GM19438 (cell line): ENCODE measurements around the gene PRKCZ.
A peak's percentile ranks its signal among the peaks of the same experiment; 100 is the strongest.

Experiments used
- ATAC-seq: cut with Tn5 transposase; IDR thresholded peaks from one replicate; pipeline ENCODE4 v1.9.1; 2021; ENCODE audit warnings: low read depth; ENCODE audit not compliant: unreplicated experiment

PRKCZ gene

DNA sequence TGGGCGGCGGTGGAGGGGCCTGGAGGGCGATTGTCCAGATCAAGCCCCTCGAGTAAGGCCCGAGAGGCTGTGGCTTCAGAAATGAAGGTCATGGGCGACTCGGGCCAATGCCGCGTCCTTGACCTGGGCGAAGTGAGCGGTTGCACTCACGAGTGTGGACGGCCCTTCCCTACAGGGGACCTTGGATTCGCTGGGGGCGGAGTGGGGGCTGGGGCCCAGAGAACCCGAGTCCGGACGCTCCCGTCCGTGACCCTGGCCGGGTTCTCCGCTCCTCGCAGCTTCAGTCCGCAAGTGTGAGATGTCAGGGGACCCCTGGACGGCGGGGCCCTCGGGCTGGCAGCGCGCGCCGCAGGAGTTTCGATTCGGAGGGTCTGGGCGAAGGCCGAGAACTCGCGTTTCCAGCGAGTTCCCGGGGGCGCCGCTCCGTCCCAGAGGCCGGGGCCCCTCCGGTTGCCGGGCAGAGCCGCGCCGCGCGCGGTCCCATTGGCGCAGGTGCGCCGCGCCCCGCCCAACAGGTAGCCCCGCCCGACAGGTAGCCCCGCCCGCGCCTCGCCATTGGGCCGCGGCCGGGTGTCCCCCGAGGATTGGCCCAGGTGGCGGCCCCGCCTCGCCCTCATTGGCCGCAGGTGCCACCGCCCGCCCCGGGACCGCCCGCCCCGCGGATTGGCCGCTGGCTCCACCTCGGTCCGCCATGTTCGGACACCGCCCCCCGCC, at the start of gene PRKCZ:
TSS of gene PRKCZ (plus strand) at position 694 of the 714 bp plus-strand sequence. CDS start 220 bp downstream, outside the sequence.
- ATAC-seq = peak; percentile 87

DNA sequence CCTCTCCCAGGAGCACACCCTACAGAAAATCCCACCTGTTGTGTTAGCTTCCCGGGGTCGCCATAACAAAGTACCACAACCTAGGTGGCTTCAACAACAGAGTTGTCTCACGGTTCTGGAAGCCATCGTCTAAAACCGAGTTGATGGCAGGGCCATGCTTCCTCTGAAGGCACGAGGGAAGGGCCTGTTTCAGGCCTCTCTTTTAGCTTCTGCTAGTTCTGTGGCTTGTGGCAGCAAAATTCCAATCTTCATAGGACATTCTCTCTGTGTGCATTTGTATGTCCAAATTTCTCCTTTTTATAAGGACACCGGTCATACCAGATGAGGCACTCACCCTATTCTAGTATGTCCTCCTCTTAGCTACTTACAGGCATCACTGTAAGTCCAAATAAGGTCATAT, 49.8 kb upstream of the PRKCZ start:
- no peak for ATAC-seq

DNA sequence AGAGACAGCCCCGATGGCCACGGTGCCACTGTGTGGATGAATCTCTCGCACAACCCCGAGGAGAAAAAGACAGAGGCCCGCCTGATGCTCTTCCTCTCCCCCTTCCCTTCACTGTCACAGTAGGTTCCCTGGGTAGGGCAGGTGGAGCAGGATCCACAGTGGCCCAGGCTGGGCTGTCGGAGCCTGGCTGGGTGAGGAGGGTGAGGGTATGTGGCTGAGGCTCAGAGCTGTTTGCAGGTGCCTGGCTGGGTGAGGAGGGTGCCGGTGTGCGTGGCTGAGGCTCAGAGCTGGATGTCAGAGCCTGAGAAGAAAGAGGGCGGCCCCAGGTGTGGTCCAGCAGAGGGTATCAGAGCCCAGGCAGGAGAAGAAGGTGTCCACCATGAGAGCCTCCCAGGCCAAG, 49.4 kb upstream of the PRKCZ start:
- no peak for ATAC-seq

DNA sequence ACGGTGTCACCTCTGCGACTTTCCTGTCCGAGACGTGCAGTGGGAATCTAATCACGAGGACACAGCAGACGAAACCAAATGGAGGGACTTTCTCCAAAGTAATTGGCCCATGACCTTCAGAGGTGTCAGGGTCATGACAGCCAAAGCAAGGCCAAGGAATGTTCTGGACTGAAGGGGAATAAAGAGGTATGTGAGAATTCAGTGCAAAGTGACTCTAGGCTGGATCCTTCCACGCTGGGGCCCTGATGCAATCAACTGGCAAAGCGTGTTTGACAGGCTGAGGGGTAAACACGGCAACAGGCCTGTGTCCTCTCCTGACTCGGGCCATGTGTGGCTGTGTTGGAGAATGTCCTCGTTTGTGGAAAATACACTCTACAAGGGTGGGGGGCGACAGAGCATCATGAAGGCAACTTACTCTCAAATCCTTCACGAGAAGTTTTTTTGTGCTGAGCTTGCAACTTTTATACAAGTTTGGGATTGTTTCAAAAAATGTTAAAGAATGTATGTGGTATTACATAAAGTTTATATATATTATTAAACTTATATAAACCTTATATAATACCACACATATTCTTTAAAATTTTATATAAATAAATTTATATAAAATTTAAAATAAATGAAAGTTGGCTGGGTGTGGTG, 48.3 kb upstream of the PRKCZ start:
- ATAC-seq = no peak

DNA sequence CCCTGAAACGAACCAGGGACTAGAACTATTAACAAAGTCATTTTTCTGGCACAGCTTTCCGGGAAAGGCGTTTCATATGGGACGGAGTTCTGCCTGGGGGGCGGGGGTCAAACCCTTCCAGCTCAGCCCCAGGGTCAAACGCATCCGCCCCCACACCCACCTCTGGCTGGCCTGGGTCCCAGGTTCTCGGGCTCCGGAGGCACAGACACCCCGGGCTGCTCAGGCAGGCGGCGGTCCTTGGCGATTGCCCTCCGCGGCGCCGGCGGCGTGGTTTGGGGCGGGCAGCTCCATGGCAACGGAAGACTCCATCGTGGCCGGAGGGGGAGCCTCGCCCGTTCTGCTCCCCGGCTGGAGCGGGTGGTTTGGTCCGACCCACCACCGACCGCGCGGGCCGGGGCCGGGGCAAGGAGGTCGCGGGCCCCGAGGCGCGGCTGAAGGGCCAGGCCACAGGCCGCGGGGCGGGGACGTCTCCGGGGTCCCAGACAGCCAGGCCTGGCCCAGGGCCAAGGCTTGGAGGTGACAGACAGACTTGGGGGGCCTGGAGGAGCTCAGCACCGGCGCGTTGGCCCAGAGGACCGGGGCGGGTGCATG, 46.6 kb upstream of the PRKCZ start, which contains the start of gene CFAP74:
TSS of gene CFAP74 (minus strand) at position 246 of the 591 bp plus-strand sequence. CDS start 12,830 bp downstream, outside the sequence.
- ATAC-seq = no peak

DNA sequence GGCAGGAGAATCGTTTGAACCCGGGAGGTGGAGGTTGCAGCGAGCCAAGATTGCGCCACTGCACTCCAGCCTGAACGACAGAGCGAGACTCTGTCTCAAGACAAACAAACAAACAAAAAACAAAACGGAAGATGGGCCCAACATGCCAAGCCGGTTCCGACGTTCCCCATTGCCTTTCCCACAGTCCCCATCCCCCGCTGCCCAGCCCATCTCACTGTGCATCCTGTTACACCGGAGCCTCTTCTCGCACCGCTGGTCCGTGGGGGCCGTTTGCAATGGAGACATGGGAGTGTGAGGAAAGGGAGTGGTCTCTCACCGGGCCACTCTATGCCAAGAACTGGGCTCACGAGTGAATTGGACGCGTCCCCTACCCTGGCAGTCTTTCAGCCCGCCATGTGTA, 45.4 kb upstream of the PRKCZ start:
- no peak for ATAC-seq

DNA sequence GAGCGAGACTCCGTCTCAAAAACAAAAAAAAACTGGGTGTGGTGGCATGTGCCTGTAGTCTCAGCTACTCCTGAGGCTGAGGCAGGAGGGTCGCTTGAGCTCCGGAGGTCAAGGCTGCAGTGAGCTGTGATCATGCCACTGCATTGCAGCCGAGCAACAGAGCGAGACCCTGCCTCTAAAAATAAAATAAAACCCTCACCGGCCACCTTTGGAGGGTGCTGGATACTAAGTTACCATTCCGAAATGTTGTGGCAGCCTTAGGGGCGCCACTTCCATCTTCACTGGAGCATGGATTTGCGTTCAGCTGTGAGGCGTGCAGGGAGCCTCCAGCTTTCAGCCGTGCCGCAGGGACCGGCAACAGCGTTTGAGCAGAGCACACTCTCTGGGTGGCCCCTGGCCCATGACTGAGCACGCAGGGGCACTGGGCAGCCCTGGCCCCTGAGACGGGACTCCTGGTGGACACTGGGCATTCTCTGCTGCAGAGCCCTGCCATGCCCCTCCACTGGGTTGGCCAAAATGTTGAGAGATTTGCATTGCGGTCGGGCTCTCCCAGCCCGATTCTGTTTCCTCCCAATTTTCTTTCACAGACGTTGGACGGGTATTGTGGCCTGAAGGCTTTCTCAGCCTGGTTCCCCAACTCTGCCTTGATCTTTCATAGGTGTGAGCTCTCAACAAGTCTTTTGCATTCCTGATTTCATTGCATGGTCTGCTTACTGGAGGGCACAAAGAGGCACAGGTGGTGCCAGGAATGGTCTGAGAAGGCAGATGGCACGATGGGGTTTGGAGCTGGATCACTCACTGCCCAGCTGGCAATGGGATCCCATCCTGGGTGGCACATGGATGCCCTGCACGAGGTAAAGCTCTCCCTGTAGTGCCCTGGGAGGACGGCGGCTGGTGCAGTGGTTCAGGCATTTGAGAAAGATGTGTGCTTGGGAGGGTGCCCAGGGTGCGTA, 40.8 kb upstream of the PRKCZ start:
- no peak for ATAC-seq

DNA sequence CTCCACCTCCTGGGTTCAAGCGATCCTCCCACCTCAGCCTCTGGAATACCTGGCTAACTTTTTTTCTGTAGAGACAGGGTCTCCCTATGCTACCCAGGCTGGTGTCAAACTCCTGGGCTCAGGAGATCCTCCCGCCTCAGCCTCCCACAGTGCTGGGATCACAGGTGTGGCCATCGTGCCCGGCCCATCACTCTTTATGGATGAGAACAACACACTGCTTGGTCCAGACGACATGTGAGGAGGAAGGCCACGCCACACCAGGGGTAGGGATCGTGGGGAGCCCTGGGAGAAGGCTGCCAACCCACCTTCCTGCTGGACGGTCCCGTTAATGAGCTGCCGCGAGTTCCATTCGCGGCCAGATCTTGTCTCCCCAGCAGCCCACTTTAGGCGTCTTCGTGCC, 36.0 kb upstream of the PRKCZ start:
- ATAC-seq = no peak

DNA sequence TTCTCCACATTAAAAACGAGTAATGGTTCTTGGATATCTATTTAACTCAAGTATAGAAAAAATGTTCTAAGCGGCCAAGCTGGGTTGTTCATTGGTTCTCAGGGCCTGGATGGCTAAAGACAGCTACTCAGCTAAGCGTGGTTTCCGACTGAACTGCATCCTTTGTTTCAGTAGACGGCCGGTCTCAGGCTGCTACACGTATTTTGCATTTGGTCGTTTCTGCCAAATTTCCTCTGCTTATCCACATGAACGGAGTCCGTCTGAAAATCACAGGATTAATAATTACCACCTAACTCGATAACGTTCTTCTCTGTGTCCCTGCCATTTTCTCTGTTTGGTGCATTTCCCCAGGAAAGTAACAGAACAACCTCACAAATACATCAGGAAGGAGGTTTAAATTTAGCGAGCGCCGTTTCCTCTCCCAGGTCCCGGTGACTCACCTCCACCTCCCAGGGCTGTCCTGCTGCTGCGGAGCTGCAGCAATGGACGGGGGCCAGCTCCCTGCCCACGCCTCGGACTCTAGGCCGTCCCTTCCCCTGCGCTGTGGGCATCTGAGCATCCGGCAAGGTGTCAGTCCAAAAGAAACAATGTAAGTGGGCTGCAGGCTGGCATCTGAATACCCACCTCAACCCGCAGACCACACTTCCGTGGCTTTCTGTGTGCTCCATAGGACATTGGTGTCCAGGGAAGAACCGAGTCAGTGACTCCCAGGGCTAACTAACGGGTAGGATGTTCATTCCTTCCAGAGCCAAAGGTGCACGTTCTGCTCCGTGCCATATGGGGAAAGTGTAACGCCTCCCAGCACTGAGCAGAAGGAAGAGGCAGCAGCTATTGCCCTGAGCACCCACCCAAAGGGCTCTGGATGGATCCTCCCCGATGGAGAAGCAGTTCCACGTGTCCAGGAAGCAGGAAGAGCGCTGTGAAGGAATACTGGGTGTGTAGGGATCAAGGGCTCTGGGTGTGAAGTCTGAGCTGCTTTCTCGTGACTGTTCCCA, 35.2 kb upstream of the PRKCZ start:
- no peak for ATAC-seq

DNA sequence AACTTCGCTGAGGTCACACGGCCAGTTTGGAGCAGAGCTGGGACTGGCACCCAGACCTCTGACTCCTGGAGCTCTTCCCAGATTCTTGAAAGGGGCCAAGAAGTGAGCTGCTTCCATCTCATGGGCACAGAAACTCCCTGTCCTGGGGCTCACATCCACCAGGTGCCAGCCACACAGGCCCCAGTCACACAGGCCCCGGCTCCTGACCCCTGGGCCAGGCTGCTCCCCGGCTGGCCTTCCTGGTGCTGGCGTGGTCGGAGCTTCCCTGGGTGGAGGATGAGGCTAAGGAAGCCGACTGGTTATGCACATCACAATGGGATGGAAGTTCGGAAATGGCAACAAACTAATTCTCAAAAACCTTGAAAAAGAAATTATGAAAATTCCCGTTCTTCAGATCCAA, 34.1 kb upstream of the PRKCZ start:
- no peak for ATAC-seq

DNA sequence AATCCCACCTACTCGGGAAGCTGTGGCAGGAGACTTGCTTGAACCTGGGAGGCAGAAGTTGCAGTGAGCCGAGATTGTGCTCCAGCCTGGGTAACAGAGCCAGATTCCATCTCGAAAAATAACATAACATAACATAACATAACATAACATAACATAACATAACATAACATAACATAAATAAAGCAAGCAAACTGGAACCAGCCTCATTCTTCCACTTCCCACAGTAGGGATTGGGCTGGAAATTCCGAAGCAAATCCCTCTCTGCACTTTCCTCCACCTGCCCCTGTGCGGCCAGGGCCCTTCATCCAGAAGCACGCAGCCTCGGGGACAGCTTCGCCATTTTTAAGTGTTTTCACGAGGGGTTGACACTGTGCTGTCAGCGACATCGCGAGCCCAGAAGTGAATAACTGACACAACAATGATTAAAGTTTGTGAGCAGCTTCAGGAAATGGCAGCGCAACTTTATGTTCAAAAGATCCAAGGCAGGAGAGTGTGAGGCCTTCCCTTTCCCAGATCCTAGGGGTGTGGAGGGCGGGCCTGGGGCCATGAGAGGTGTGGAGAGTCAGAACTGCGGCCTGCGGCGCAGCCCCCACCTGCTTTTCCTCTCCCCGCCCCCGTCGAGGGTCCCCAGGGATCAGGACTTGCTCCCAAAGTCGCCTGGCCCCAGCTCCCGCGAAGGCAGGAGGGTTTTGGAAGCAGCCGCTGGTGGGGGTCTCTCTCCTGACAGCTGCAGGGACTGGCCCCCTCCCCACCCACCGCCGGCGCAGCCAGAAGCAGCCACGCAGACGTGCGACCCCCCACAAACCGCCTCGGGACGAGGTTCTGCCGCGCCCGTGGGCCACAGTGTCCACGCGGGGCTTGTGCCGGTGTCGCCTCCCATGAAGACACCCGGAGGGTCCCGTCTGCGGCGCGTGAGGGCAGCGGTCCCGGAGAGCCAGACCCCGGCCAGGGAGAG, 31.7 kb upstream of the PRKCZ start:
- no peak for ATAC-seq

DNA sequence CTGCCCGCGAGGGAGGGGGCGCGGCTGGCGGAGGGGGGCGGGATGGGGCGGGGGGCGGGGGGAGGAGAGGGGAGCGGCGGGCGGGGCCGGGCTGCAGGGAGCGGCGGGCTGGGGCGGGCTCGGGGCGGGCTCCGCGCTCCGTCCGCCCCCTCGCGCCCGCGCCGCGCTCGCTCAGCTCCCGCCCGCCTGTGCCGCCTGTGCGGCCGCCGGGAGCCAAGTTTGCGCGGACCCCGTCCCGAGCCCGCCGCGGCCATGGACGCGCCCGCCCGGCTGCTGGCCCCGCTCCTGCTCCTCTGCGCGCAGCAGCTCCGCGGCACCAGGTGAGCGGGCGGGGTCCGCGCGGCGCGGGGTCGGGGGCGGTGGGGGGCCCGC, 31.1 kb upstream of the PRKCZ start, which contains the start of gene GABRD:
TSS of gene GABRD (plus strand) at position 174 of the 372 bp plus-strand sequence. CDS start at position 253, 79 bp downstream.
- no peak for ATAC-seq

DNA sequence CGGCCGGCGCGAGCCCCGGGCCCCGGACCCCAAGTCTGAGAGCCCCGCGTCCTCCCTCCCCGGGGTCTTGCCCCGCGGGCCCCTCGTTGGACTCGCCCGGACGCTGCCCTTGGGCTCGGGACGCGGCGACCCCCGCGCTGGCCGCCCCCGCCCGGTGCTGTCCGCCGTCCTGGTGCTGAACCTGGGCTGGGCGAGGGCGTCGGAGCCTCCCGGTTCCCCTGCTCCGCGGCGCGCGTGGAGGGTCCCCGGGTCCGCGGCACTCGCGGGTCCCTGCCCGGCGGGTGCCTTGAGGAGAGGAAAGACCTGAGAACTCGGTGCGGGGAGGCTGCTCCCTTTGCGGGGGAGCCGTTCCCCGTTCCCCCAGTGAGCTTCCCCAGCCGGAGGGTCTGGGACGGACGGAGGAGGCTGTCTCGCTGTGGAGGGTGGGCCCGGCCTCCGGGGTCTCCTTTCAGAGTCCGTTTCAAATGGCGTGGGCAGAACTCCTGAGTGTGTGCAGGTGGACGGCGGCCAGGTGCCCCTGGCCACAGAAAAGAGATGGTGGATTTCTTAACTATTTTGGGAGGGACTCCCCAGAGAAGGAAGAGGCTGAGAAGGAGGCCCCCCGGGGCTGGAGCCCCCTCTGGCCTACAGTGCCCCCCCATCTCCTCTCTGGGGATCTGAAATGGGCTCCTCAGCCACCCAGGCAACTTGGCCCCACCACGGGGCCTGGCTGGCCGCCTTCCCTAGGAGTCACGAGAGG, 30.5 kb upstream of the PRKCZ start:
- ATAC-seq = no peak

DNA sequence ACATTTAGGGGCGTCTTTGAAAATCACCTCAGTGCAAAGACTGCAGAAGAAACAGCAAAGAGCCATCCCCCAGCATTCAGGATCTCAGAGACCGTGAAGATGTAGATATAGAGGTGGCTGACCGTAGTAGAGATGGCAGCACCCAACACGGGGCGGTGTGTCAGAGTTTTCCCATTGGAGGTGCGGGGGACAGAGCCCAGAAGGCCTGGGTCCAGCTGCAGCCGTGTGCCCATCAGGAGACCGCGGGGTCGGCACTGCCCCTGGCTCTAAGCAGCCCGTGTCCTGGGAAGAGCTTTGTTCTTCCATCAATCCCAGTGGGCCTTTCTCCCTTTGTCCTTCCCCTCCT, 29.9 kb upstream of the PRKCZ start:
- no peak for ATAC-seq

DNA sequence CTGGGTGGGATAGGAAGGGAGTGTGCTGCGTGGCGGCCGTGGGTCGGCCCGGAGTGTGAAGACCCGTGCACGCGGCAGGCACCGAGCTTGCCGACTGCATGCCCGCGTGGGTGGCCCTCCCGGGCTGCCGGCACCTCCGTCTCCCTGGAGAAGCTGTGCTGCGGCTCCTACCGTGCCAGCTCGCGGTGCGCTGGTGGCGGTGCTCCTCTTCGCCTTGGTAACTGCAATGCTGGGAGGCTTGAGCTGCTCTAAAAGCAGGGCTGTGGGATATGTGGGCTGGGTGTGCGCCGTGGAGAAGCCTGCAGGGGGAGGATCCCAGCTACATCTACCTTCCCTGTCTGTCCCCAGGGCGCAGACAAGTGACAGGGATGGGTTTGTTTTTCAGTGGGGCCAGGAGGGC, 28.7 kb upstream of the PRKCZ start:
- ATAC-seq = no peak

DNA sequence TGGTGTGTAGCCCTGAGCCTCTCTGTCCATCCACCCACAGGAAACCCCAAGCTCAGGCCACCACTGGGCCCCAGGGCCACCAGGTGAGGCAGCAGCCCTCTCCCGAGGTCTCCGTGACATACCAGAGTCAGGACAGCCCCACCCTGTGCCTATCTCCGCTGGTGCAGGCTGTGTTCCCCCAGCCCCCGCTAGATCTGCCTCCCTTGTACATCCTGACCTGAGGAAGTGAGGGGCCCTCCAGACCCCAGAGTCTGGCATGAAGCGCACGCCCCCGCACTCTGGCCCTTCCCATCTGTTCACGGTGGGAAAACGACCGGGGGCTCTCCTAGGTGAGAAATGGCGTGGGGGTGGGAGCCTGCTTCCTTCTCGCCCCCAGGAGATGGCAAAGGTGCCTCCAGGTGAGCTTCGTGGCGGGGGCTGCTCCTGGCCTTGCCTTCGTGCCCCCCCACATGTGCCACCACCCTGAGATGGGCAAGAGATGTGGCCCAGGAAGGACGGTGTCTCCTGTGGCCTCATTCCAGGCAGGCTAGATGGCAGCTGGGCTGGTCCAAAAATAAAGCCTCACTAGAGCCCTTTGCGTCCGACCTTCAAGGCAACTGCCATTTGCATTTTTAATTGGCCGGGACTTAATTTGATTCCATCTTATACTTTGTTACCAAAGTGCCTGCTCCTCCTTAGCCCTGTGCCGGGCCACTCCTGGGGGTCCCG, 28.0 kb upstream of the PRKCZ start:
- no peak for ATAC-seq

DNA sequence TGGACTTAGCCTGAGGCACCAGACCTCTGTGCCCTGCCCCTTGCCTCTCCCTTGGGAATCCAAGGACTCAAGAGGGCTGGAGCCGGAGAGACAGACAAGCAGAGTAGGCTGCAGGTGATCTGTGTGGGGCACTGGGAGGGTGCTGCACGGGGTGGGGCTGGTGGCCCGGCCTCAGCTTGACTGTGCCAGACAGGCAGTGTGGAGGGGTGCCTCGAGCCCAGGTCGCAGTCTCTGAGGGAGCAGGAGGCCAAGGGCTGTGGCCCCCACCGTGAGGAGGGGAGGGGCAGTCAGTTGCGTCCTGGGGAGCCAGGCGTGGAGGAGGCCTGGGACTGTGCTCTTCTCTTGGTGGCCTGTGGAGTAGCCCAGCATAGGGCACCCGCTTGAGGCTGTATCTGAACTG, 27.0 kb upstream of the PRKCZ start:
- no peak for ATAC-seq
